Measurements from ENCODE around the gene CYS1.

The CYS1 gene

DNA sequence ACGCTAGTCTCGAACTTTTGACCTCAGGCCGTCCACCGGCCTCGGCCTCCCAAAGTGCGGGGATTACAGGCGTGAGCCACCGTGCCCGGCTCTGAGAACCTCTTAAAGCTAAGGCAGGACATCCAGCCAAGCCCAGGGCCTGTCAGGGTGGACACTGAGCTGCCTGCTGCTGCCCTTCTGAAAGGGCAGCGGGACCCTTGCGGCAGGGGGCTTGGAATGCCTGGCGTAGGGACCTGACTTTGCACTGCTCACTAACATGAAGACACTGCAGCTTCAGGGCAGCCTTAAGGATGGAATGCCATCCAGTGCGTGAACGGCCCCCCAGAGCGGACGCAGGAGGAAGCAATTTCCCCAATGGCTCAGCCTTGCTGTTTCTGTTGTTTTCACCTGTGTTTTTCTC is 9.0 kb downstream of the CYS1 start:
- no peak for DNase-seq

GRCh38 chr2:10067881-10068280 is 12.3 kb downstream of the CYS1 start:
- no peak for DNase-seq

GRCh38 chr2:10067330-10067729 is 12.9 kb downstream of the CYS1 start:
- DNase-seq: no peak

DNA sequence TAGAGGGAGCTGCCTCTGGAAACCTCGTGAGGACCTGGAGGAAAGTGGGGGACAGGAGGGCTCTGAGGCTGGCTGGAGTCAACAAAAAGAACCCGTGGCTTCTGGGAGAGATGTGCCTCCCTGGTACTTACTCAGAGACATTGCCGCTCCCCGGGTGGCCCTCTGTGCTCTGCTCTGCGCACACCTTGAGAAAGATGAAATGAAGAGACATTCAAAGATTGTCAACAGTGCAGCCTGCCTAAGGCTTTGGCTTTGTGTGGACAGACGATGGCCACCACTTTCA is 14.5 kb downstream of the CYS1 start:
- no peak for DNase-seq

DNA sequence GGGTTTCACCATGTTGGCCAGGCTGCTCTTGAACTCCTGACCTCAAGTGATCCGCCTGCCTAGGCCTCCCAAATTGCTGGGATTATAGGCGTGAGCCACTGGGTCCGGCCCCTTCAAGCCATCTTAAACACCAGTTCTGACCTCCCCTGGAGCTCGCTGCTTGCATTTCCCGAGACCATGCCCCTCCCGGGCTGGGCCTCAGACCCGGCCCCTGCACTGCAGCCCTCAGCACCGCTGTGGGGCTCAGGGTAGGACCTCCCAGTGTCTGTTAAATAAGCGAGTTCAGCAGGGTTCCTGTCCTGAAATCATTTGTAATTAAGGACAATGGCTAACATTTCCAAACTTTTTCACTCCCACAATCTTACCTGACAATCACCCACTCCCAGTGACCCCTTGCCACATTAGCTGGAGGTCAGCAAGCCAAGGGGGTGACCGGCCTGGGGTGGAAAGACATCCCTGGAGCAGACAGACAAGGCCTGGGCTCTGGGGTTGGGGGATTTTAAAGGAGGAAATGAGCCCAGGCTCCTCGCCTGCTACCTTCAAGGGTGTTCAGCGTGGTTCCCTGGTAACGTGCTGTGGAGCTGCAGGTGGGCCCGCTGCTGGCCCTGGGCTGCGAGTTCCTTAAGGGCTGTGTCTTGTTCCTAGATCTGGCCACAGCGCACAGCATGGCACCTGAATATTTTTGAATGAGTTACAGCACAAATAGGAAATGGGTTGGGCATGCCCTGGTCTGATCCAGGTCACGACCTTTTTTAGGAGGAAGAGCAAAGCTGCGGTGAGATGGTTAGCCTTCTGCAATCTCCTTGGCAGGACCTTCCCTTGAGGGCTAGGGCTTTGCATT is 15.1 kb downstream of the CYS1 start:
- no peak for DNase-seq

- no peak for DNase-seq
Observed at GRCh38 chr2:10063566-10063965, 16.6 kb downstream of the CYS1 start.

DNA sequence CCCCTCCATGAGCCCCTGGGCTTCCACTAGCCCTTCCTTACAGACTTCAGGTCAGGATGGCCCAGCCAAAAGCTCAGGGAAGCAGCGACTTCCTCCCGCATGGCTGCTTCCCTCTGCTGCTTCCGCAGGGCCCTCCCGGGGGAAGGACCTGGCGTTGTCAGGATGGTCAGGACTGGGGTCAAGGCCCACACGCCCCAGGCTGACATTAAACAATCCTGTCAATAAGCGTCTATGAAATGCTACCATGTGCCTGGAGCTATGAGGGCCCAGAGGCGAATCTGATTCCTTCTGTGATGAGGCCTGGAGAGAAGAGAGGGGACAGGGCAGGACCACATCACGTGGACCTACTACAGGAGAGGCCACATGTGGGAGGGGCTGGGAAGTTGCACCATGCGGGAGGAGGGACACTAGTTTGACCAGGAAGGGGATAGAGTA is 17.3 kb downstream of the CYS1 start:
- no peak for DNase-seq

- no peak for DNase-seq
Observed at GRCh38 chr2:10061221-10061925, 18.8 kb downstream of the CYS1 start.

DNA sequence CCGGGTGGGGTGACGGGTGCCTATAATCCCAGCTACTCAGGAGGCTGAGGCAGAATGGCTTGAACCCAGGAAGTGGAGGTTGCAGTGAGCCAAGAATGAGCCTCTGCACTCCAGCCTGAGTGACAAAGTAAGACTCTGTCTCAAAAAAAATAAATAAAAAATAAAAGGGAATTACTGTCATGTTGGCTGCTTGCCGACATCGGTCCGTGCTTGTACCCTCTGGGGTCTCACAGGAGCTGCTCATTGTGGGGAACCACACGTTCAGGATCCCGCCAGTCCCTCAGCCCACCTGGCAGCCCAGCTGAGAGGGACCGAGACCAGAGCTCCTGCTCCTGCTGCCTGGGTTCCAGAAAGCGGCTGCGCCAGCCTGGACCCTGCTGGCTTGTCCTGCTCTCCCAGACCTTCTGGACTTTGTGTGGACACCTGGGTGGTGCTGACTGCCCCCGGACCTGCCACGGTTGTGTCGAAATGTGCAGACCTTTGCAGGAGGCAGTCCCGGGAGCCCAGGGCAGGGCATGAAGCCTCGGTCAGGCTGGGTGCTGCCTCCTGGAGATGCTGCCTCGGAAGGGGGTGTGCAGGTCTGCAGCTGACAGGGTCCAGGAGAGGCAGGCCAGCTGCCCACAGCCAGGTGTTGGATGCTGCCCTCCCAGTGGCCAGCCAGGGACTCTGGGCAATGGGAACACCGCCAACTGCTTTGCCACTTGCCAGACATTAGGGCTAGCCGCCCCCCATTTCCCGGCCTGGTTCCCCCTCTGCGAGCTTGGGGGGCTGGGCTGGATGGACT is 20.5 kb downstream of the CYS1 start:
- DNase-seq: no peak

DNA sequence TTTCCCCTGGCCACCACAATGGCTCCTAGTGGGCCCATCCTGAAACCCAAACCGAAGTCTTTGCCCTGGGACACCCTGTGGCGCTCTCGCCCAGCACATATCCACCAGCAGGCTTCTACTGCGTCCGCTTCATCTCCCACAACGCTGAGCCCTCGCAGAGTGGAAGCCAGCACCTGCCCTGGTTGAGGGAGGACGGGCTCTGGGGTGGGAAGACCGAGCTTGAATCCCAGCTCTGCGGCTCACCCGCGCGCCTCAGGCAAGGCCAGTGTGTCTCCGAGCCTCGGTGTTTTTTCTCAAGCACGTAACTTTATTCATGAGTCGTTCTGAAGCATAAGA is 21.2 kb downstream of the CYS1 start:
- no peak for DNase-seq

DNA sequence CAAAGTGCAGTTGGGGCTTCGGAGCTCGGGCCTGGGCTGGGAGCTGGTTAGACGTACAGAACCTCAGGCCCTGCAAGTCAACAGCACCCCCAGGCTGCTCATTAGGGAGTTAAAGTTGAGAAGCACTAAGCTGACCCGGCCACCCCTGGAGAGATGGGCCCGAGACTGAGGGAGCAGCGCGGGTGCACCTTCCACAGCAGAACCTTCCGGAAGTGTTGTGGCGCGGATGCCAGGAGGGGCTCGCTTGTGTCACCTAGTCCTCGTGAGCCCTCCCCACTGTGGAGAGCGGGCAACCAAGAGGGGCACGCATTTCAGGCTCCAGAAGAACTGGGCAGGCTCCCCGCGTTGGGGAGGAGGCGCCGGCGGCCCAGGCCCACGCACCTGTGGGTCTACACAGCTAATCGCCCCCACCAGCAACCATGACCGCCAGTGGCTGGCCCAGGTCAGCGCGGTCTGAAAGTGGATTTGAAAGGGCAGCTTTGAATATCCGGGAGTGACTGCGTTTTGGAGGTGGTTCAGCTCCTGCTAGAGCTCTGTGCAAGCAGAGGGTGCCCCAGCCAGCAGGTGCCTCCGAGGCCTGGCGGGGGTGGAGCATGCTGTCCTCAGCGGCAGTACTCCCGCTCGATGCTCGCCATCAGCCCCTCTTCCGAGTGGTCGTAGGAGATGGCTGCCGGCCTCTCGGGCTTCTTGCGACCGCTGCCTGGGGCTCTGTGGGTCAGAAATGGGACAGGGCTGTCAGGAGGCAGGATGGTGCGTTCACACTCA is 21.8 kb downstream of the CYS1 start:
- no peak for DNase-seq

GRCh38 chr2:10057231-10058107 is 22.7 kb downstream of the CYS1 start:
- no peak for DNase-seq

DNA sequence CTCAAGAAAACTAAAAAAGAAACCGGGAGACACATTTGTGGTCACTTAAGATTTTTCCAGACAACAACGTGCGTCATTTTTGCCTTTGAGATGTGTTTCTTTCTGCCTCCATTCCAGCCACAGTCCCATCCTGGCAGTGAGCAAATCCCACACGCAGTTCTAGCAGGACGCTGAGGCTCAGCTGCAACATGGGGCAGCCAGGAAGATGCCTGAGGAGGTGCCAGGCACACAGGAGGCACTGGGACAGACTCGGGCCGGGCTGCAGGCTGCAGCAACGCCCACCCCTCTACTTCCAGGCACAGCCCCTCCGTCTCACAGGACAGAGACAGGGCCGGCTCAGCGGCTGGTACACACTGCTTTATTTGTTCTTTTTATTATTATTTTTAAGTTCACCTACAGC is 23.8 kb downstream of the CYS1 start:
- DNase-seq: no peak

GRCh38 chr2:10054976-10055375 is 25.2 kb downstream of the CYS1 start:
- DNase-seq: no peak

DNA sequence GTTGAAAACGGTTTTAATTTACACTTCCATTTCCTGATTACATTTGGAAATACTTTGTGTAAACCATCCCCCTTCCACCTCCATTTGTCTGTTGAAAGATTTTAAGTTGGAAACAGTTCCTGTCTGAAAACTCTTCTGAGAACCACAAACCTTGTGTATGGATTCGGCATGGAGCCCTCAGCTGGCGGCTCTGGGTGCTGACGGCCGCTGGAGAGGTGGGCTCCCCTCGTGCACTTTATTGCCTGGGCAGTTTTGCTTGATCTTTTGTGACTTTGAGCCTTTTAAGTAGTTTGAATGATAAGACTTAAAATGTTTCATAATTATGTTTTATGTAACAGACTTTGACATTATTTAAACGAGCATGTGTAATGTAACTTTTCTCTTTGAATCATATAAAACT is 25.8 kb downstream of the CYS1 start:
- DNase-seq: no peak

- DNase-seq: no peak
Observed at GRCh38 chr2:10053351-10053750, 26.9 kb downstream of the CYS1 start.

DNA sequence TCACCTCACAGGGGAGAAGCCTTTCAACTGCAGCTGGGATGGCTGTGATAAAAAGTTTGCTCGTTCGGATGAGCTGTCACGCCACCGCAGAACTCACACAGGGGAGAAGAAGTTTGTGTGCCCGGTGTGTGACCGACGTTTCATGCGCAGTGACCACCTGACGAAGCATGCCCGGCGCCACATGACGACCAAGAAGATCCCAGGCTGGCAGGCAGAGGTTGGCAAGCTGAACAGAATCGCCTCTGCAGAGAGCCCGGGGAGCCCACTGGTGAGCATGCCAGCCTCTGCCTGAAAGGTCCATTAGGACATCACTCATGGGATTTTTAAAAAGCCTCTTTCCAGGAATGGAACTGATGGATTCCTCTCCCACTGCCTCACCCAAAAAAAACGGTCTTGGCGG is 28.0 kb downstream of the CYS1 start:
- no peak for DNase-seq

DNA sequence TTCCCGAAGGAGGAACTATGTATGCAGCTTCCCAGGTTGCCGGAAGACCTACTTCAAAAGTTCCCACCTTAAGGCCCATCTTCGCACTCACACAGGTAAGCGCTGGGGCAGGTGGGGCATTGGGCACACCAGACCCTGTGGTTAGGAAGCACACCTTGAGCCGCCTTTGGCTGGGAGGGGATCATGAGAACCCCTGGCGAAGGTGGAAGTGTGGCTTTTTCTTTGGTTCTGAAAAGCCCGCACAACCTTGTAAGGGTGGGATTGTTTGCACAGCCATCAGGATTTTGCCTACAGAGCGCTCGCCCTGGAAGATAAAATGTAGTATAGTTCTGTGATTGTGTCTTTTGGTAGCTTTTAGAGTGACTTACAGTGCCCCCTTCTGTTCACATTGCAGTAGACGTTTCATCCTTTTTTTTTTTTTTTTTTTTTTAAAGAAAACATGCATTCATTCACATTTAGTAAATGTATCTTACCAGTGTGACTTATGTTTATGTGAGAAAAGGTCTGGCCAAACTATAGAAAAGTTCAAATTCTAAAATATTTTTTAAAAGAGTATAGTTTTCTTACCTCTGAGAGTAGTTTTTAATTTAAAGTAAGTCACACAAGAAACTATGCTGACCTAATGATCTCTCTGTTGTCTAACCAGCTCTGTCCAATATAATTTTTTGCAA is 31.6 kb downstream of the CYS1 start:
- no peak for DNase-seq

- DNase-seq: no peak
Observed at GRCh38 chr2:10047616-10048500, 32.4 kb downstream of the CYS1 start.

- DNase-seq: no peak
Observed at GRCh38 chr2:10046931-10047330, 33.3 kb downstream of the CYS1 start.
